SK-N-SH (cell line): ENCODE measurements around the gene GYS1. TPM values are rescaled to one million over a fixed set of nuclear protein-coding genes. Genes with fewer than 3 reads are reported as not detected.

Experiments used
- CTCF ChIA-PET: fragments of 300-600, 350-600 bp; formaldehyde crosslinking; extraction: SDS; loops from one replicate; lab custom pipeline; 2021; lab: Yijun Ruan, JAX
- POLR2A ChIA-PET: fragments of 350-600 bp; sonication (Branson Sonifier 250); formaldehyde crosslinking; extraction: SDS; loops from one replicate; lab custom pipeline; 2020; ENCODE audit warnings: antibody characterized with exemption, inconsistent platforms; lab: Yijun Ruan, JAX
- DNase-seq: peaks from one replicate; pipeline ENCODE4 v3.0.0; 2012
- H2AFZ ChIP-seq: fragments of 200-600 bp; sonication (generic); 2 replicates; pipeline ENCODE4 v1.8.1; 2016; ENCODE audit warnings: antibody characterized with exemption, mild to moderate bottlenecking, low read depth
- H3F3A ChIP-seq: fragments of 200-600 bp; sonication (generic); replicated peaks from 2 replicates; pipeline ENCODE3; 2016; ENCODE audit warnings: antibody characterized with exemption, mild to moderate bottlenecking; ENCODE audit not compliant: insufficient read depth
- H3K27ac ChIP-seq, 2 experiments: fragments of 200-500 bp in 1 of 2; fragments of 200-600 bp in 1 of 2; sonication (Bioruptor generic) in 1 of 2; sonication (generic), shearing (Covaris generic) in 1 of 2; 2 replicates each; pipeline versions ENCODE4 v1.5.1 to v1.6.1; 2014 to 2016; ENCODE audit warnings: low read depth in 2 of 2, inconsistent platforms in 1 of 2, low read length in 1 of 2, mild to moderate bottlenecking in 1 of 2, mixed read lengths in 1 of 2
- H3K27me3 ChIP-seq: fragments of 200-600 bp; sonication (generic), shearing (Covaris generic); 2 replicates; pipeline ENCODE4 v1.6.1; 2016; ENCODE audit warnings: mixed run types; ENCODE audit not compliant: insufficient read depth
- H3K36me3 ChIP-seq, 2 experiments: fragments of 200-500 bp in 1 of 2; fragments of 200-600 bp in 1 of 2; sonication (Bioruptor generic) in 1 of 2; sonication (generic) in 1 of 2; replicated peaks in 1 of 2; 2 replicates each; pipeline versions ENCODE3 to v1.5.1; 2014 to 2016; ENCODE audit warnings: low read length in 1 of 2, mild to moderate bottlenecking in 1 of 2; ENCODE audit not compliant: insufficient read depth in 2 of 2, control insufficient read depth in 1 of 2
- H3K4me1 ChIP-seq, 2 experiments: fragments of 200-500 bp in 1 of 2; fragments of 200-600 bp in 1 of 2; sonication (Bioruptor generic) in 1 of 2; sonication (generic), shearing (Covaris generic) in 1 of 2; 2 replicates each; pipeline versions ENCODE4 v1.5.1 to v1.6.1; 2014 to 2016; ENCODE audit warnings: low read depth in 1 of 2, low read length in 1 of 2, mixed run types in 1 of 2; ENCODE audit not compliant: insufficient read depth in 2 of 2, control insufficient read depth in 1 of 2
- H3K4me2 ChIP-seq: fragments of 200-600 bp; sonication (generic), shearing (Covaris generic); 2 replicates; pipeline ENCODE4 v1.6.1; 2017; ENCODE audit warnings: mixed run types
- H3K4me3 ChIP-seq, 2 experiments: fragments of 200-500 bp in 1 of 2; fragments of 200-600 bp in 1 of 2; sonication (Bioruptor generic) in 1 of 2; sonication (generic), shearing (Covaris generic) in 1 of 2; 2 replicates each; pipeline versions ENCODE4 v1.5.1 to v1.8.1; 2014 to 2016; ENCODE audit warnings: low read depth in 2 of 2, inconsistent platforms in 1 of 2, low read length in 1 of 2, mild to moderate bottlenecking in 1 of 2, mixed read lengths in 1 of 2, moderate library complexity in 1 of 2
- H3K79me2 ChIP-seq: fragments of 200-600 bp; sonication (generic); 2 replicates; pipeline ENCODE4 v1.8.1; 2017; ENCODE audit warnings: mild to moderate bottlenecking; ENCODE audit not compliant: insufficient read depth
- H3K9ac ChIP-seq: fragments of 200-600 bp; sonication (generic); 2 replicates; pipeline ENCODE4 v1.6.1; 2017; ENCODE audit warnings: mixed run types
- H3K9me2 ChIP-seq: fragments of 200-600 bp; sonication (generic); 2 replicates; pipeline ENCODE4 v1.6.1; 2017; ENCODE audit warnings: mixed run types
- H3K9me3 ChIP-seq: fragments of 200-600 bp; sonication (generic); 2 replicates; pipeline ENCODE4 v1.6.1; 2017; ENCODE audit warnings: mixed run types, mild to moderate bottlenecking, moderate library complexity
- H4K20me1 ChIP-seq: fragments of 200-600 bp; sonication (generic); 2 replicates; pipeline ENCODE4 v1.6.1; 2017; ENCODE audit warnings: mild to moderate bottlenecking, mixed run types; ENCODE audit not compliant: insufficient read depth
- ELF1 ChIP-seq: IDR thresholded peaks from 2 replicates; pipeline ENCODE4 v1.4.0; 2012
- FOSL2 ChIP-seq: IDR thresholded peaks from 2 replicates; pipeline ENCODE4 v1.4.0; 2012; ENCODE audit warnings: low read depth, mild to moderate bottlenecking, moderate library complexity, borderline replicate concordance
- FOXJ3 ChIP-seq: sonication (generic); formaldehyde crosslinking; IDR thresholded peaks from 2 replicates; pipeline ENCODE4 v1.5.1; 2020; ENCODE audit warnings: mild to moderate bottlenecking, missing genetic modification reagents
- FOXM1 ChIP-seq: IDR thresholded peaks from 2 replicates; pipeline ENCODE4 v1.4.0; 2012; ENCODE audit warnings: low read depth, mild to moderate bottlenecking
- IRF3 ChIP-seq: fragments of 150-350 bp; IDR thresholded peaks from 2 replicates; pipeline ENCODE4 v1.6.1; 2016; ENCODE audit warnings: mild to moderate bottlenecking, low read depth, low read length
- JUND ChIP-seq: IDR thresholded peaks from 2 replicates; pipeline ENCODE4 v1.4.0; 2012
- MEF2A ChIP-seq: IDR thresholded peaks from 2 replicates; pipeline ENCODE4 v1.4.0; 2012; ENCODE audit warnings: low read depth, borderline replicate concordance
- NRF1 ChIP-seq: IDR thresholded peaks from 2 replicates; pipeline ENCODE4 v1.6.1; 2012; ENCODE audit warnings: low read depth, mild to moderate bottlenecking, low read length
- POLR2AphosphoS5 ChIP-seq: IDR thresholded peaks from 2 replicates; pipeline ENCODE4 v1.6.1; 2012; ENCODE audit warnings: low read depth, low read length
- SIN3A ChIP-seq: IDR thresholded peaks from 2 replicates; pipeline ENCODE4 v1.6.1; 2012; ENCODE audit warnings: low read depth, mild to moderate bottlenecking, low read length, moderate library complexity, borderline replicate concordance
- SMC3 ChIP-seq: IDR thresholded peaks from 2 replicates; pipeline ENCODE4 v1.6.1; 2012; ENCODE audit warnings: low read depth, low read length, improper control_type of control experiment
- TAF1 ChIP-seq: IDR thresholded peaks from 2 replicates; pipeline ENCODE4 v1.6.1; 2012; ENCODE audit warnings: low read depth, mild to moderate bottlenecking, low read length, moderate library complexity, borderline replicate concordance
- TCF12 ChIP-seq: IDR thresholded peaks from 2 replicates; pipeline ENCODE4 v1.4.0; 2012
- USF2 ChIP-seq: fragments of 150-350 bp; IDR thresholded peaks from 2 replicates; pipeline ENCODE4 v1.6.1; 2017; ENCODE audit warnings: antibody characterized with exemption, low read length, low read depth, borderline replicate concordance
- YY1 ChIP-seq: IDR thresholded peaks from 2 replicates; pipeline ENCODE4 v1.4.0; 2012; ENCODE audit warnings: low read depth, mild to moderate bottlenecking
- ZBTB33 ChIP-seq: IDR thresholded peaks from 2 replicates; pipeline ENCODE4 v1.4.0; 2012; ENCODE audit warnings: low read depth, borderline replicate concordance
- WGBS: methylation state at CpG from one replicate; pipeline ENCODE4 v1.1.6; 2017; ENCODE audit warnings: low lambda C conversion rate; 5-methylcytosine and 5-hydroxymethylcytosine counted together
- polyA plus RNA-seq, 3 experiments: library from polyadenylated mRNA; depleted of rRNA; stranded (reverse); fragments of >200 nt; gene quantifications; 2 replicates each; pipeline ENCODE4 v1.2.3, GENCODE V29; 2012
- TF ChIP-seq, protein P1 (sequence below): IDR thresholded peaks from 2 replicates; pipeline ENCODE4 v1.4.0; 2012; ENCODE audit warnings: low read depth

GYS1 gene
- polyA plus RNA-seq, 1 of the 3 experiments (the other 2 are of a cell fraction): 25.3 TPM

DNA sequence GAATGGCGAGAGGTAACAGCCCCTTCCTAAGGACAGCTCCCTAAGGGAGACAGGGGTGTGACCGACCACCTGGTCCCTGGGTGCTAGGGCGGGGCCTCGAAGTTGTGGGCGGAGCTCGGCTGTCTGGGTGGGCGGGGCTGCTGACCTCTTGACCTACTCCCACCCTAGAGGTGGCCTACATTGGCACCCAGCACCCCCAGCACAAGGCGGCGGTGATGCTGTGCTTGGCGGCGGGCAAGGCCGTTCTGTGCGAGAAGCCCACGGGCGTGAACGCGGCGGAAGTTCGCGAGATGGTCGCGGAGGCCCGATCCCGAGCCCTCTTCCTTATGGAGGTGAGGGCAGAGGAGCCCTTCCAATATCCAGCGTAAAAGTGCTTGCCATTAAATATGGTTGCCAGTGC is 57.2 kb downstream of the GYS1 start (continued):
- no peak for TF ChIP-seq USF2
- TF ChIP-seq ELF1: no peak
- no peak for TF ChIP-seq FOXJ3
- no peak for TF ChIP-seq JUND
- no peak for TF ChIP-seq MEF2A
- no peak for TF ChIP-seq YY1
- no peak for TF ChIP-seq IRF3

DNA sequence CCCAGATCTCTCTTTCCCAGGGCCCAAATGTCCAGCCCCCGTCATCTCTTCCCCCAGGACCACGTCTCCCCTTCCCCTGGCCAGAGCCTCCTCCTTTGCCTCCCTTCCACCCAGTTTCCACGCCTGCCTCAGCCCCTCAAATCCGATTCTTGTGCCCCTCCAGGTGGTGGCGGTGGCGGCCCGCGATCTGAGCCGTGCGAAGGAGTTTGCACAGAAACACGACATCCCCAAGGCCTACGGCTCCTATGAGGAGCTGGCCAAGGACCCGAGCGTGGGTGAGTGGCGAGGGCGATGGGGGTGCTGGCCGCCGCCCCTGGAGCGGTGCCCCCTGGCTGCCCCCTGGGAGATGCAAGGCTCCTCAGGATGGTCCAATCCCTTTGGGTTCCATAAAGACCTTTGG is 58.3 kb downstream of the GYS1 start:
- Histone ChIP-seq H3K4me3 (no peak overlapping the region), H3K4me1 (peaks cover 3 to 9% of the 10 kb centered on the region in 2 experiments; a peak in 1 of 4 replicates), H3K9me3 (no peaks in the 10 kb centered on the region), H3K36me3 (no peaks in the 10 kb centered on the region), H3F3A (peaks cover 9% of the 10 kb centered on the region), H3K27ac (no peak overlapping the region), H2AFZ (no peak overlapping the region), H3K9ac (no peak overlapping the region), H3K79me2 (no peaks in the 10 kb centered on the region), H4K20me1 (no peaks in the 10 kb centered on the region), H3K9me2 (no peaks in the 10 kb centered on the region), H3K4me2 (no peak overlapping the region)
- no peak for DNase-seq
- WGBS: 93% methylated on average over 19 of the region's 19 CpGs
- POLR2A ChIA-PET: no interaction called here
- TF ChIP-seq FOSL2 (no peak), POLR2AphosphoS5 (no peak), FOXJ3 (no peak), NRF1 (no peak), TCF12 (no peak), YY1 (no peak), TAF1 (no peak), SMC3 (no peak), ZBTB33 (no peak), FOXM1 (no peak), SIN3A (no peak)
- TF ChIP-seq, protein P1, sequence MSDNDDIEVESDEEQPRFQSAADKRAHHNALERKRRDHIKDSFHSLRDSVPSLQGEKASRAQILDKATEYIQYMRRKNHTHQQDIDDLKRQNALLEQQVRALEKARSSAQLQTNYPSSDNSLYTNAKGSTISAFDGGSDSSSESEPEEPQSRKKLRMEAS: no peak
- TF ChIP-seq, all 33 proteins: peak for 0
- CTCF ChIA-PET: no interaction called here
- H3K27me3 ChIP-seq: no peaks in the 10 kb centered on the region
